ENCODE results near the gene FOXP1.

Gene FOXP1

DNA sequence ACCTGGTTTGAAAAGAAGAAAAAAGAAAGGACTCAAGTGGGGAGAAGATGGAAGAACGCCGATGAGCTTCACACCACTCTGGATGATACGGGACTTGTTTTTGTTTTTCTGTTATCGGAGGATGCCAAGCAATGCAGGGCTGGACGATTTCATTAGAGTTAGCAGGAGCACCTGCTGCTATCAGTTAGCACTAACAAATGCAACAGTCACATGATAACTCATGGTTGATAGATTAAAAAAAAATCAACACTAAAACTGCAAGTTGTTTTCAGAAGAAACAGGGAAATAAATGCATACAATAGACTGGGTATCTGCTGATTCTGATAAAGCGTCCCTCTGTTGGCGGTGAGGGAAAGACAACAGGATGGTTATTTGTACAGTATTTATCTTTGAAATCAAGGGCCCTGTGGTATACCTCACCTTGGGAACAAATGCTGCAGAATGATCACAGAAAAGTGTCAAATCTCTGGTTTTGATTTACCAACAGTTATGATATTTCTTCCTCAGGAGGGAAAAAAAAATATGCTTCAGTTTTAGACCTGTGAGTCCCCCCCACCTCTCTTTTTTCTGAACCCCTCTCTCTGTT, 575.1 kb downstream of the FOXP1 start:
- no peak for TF ChIP-seq PPARA (CRISPR knock-in tag; IDR thresholded peaks at IDR 0.05; ENCODE audit: borderline replicate concordance)
- TF ChIP-seq, protein P1, sequence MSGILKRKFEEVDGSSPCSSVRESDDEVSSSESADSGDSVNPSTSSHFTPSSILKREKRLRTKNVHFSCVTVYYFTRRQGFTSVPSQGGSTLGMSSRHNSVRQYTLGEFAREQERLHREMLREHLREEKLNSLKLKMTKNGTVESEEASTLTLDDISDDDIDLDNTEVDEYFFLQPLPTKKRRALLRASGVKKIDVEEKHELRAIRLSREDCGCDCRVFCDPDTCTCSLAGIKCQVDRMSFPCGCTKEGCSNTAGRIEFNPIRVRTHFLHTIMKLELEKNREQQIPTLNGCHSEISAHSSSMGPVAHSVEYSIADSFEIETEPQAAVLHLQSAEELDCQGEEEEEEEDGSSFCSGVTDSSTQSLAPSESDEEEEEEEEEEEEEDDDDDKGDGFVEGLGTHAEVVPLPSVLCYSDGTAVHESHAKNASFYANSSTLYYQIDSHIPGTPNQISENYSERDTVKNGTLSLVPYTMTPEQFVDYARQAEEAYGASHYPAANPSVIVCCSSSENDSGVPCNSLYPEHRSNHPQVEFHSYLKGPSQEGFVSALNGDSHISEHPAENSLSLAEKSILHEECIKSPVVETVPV (CRISPR knock-in tag; IDR thresholded peaks at IDR 0.05), result no peak
- no peak for TF ChIP-seq RARB (CRISPR knock-in tag; IDR thresholded peaks at IDR 0.05)
- TF ChIP-seq, protein P2, sequence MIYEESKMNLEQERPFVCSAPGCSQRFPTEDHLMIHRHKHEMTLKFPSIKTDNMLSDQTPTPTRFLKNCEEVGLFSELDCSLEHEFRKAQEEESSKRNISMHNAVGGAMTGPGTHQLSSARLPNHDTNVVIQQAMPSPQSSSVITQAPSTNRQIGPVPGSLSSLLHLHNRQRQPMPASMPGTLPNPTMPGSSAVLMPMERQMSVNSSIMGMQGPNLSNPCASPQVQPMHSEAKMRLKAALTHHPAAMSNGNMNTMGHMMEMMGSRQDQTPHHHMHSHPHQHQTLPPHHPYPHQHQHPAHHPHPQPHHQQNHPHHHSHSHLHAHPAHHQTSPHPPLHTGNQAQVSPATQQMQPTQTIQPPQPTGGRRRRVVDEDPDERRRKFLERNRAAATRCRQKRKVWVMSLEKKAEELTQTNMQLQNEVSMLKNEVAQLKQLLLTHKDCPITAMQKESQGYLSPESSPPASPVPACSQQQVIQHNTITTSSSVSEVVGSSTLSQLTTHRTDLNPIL (CRISPR knock-in tag; IDR thresholded peaks at IDR 0.05; ENCODE audit: low read depth), result no peak
- no peak for TF ChIP-seq ESRRG (CRISPR knock-in tag; IDR thresholded peaks at IDR 0.05)
- no peak for TF ChIP-seq ZFP3 (CRISPR knock-in tag; IDR thresholded peaks at IDR 0.05)
- TF ChIP-seq ZC3H10 (CRISPR knock-in tag; IDR thresholded peaks at IDR 0.05), result no peak
- no peak for TF ChIP-seq ZNF565 (CRISPR knock-in tag; conservative IDR thresholded peaks at IDR 0.05; ENCODE audit: low read depth)
- TF ChIP-seq, protein P3, sequence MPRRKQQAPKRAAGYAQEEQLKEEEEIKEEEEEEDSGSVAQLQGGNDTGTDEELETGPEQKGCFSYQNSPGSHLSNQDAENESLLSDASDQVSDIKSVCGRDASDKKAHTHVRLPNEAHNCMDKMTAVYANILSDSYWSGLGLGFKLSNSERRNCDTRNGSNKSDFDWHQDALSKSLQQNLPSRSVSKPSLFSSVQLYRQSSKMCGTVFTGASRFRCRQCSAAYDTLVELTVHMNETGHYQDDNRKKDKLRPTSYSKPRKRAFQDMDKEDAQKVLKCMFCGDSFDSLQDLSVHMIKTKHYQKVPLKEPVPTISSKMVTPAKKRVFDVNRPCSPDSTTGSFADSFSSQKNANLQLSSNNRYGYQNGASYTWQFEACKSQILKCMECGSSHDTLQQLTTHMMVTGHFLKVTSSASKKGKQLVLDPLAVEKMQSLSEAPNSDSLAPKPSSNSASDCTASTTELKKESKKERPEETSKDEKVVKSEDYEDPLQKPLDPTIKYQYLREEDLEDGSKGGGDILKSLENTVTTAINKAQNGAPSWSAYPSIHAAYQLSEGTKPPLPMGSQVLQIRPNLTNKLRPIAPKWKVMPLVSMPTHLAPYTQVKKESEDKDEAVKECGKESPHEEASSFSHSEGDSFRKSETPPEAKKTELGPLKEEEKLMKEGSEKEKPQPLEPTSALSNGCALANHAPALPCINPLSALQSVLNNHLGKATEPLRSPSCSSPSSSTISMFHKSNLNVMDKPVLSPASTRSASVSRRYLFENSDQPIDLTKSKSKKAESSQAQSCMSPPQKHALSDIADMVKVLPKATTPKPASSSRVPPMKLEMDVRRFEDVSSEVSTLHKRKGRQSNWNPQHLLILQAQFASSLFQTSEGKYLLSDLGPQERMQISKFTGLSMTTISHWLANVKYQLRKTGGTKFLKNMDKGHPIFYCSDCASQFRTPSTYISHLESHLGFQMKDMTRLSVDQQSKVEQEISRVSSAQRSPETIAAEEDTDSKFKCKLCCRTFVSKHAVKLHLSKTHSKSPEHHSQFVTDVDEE (CRISPR knock-in tag; IDR thresholded peaks at IDR 0.05), result no peak
- TF ChIP-seq GLIS3 (CRISPR knock-in tag; IDR thresholded peaks at IDR 0.05), result no peak
- no peak for TF ChIP-seq OSR1 (CRISPR knock-in tag; IDR thresholded peaks at IDR 0.05)
- TF ChIP-seq, protein P4, sequence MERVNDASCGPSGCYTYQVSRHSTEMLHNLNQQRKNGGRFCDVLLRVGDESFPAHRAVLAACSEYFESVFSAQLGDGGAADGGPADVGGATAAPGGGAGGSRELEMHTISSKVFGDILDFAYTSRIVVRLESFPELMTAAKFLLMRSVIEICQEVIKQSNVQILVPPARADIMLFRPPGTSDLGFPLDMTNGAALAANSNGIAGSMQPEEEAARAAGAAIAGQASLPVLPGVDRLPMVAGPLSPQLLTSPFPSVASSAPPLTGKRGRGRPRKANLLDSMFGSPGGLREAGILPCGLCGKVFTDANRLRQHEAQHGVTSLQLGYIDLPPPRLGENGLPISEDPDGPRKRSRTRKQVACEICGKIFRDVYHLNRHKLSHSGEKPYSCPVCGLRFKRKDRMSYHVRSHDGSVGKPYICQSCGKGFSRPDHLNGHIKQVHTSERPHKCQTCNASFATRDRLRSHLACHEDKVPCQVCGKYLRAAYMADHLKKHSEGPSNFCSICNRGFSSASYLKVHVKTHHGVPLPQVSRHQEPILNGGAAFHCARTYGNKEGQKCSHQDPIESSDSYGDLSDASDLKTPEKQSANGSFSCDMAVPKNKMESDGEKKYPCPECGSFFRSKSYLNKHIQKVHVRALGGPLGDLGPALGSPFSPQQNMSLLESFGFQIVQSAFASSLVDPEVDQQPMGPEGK (CRISPR knock-in tag; IDR thresholded peaks at IDR 0.05; ENCODE audit: borderline replicate concordance), result no peak
- no peak for TF ChIP-seq SNAI2 (CRISPR knock-in tag; IDR thresholded peaks at IDR 0.05)
- TF ChIP-seq ZNF8 (CRISPR knock-in tag; IDR thresholded peaks at IDR 0.05), result no peak
- TF ChIP-seq BACH2 (CRISPR knock-in tag; IDR thresholded peaks at IDR 0.05; ENCODE audit: borderline replicate concordance), result no peak
- no peak for TF ChIP-seq ARNTL (CRISPR knock-in tag; IDR thresholded peaks at IDR 0.05; ENCODE audit: borderline replicate concordance, low read depth)
- no peak for TF ChIP-seq ISL1 (CRISPR knock-in tag; IDR thresholded peaks at IDR 0.05)
- TF ChIP-seq ZFP30 (CRISPR knock-in tag; IDR thresholded peaks at IDR 0.05), result no peak
- TF ChIP-seq, protein P5, sequence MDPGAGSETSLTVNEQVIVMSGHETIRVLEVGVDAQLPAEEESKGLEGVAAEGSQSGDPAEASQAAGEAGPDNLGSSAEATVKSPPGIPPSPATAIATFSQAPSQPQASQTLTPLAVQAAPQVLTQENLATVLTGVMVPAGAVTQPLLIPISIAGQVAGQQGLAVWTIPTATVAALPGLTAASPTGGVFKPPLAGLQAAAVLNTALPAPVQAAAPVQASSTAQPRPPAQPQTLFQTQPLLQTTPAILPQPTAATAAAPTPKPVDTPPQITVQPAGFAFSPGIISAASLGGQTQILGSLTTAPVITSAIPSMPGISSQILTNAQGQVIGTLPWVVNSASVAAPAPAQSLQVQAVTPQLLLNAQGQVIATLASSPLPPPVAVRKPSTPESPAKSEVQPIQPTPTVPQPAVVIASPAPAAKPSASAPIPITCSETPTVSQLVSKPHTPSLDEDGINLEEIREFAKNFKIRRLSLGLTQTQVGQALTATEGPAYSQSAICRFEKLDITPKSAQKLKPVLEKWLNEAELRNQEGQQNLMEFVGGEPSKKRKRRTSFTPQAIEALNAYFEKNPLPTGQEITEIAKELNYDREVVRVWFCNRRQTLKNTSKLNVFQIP (CRISPR knock-in tag; IDR thresholded peaks at IDR 0.05; ENCODE audit: borderline replicate concordance, low read depth), result no peak
- TF ChIP-seq TCF4 (CRISPR knock-in tag; IDR thresholded peaks at IDR 0.05; ENCODE audit: borderline replicate concordance), result no peak
- no peak for ATAC-seq

DNA sequence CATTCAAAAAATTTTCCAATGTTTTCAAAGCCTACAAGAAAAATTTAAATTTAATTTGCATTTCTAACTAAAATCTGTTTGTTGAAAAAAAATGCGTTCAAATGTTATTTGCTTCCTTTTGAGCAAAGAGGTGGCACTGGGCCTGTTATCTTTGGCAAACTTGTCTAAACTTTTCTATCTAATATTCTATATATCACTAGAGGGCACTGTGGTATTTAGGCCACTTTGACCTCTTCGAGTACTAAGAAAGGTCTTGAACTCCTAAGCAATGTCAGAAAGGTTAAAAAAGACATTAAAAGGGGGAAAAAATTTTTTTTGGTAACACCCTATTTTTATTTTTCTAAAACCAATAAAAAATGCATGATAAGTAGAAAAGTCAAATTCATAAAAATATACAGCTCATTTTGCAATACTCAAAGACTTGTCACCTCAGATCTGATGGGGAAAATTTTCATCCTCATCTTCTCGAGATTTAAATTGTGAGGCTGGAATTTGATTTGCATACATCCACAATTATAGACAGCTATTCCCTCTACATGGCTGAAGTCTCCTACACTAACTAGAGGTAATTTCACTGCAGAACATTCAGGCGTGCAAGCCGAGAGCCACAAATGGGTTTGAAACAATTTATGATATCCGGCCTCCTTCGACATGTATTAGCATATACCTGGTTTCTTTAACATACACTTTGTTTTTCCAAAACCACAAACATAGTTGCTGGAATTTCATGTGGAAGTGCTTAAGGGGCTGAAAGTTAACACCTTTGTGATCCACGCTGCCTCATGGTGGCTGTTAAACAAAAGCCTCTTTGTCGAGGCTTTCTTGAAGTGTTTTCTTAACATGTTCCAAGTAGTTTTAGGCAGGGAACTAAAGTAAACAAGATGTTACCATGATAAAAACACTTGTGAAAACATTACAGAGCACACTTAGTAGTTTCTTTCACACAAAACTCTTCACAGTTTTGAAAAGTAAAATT, 576.4 kb downstream of the FOXP1 start:
- ATAC-seq, result peak; percentile 68; the same call in 2 of the 3 replicates
- no peak for TF ChIP-seq OSR1 (CRISPR knock-in tag; IDR thresholded peaks at IDR 0.05)
- TF ChIP-seq ZNF565 (CRISPR knock-in tag; conservative IDR thresholded peaks at IDR 0.05; ENCODE audit: low read depth), result no peak
- no peak for TF ChIP-seq TOX (CRISPR knock-in tag; IDR thresholded peaks at IDR 0.05; ENCODE audit: borderline replicate concordance)
- TF ChIP-seq, protein P1 (CRISPR knock-in tag; IDR thresholded peaks at IDR 0.05), result no peak
- TF ChIP-seq RARB (CRISPR knock-in tag; IDR thresholded peaks at IDR 0.05), result no peak
- TF ChIP-seq BACH2 (CRISPR knock-in tag; IDR thresholded peaks at IDR 0.05; ENCODE audit: borderline replicate concordance), result no peak
- TF ChIP-seq PPARA (CRISPR knock-in tag; IDR thresholded peaks at IDR 0.05; ENCODE audit: borderline replicate concordance), result no peak
- TF ChIP-seq, protein P5 (CRISPR knock-in tag; IDR thresholded peaks at IDR 0.05; ENCODE audit: borderline replicate concordance, low read depth), result no peak
- no peak for TF ChIP-seq SNAI2 (CRISPR knock-in tag; IDR thresholded peaks at IDR 0.05)

All from SK-N-SH treated with all-trans-retinoic acid at 6 μM for 48 hours (cell line).